Stimulated activated CD4-positive, alpha-beta T cell treated with anti-CD3 and anti-CD28 coated beads, Interleukin-1b, Interleukin-23, amount 100 ng/mL, for 1 hour (primary cell): Measurements from ENCODE around the gene CXCL17.

Source experiments
- DNase-seq, 2 donors: peaks; one replicate each; pipeline ENCODE4 v3.0.0-alpha.2; 2020; ENCODE audit warnings: low read depth in 2 of 2

Gene CXCL17

DNA sequence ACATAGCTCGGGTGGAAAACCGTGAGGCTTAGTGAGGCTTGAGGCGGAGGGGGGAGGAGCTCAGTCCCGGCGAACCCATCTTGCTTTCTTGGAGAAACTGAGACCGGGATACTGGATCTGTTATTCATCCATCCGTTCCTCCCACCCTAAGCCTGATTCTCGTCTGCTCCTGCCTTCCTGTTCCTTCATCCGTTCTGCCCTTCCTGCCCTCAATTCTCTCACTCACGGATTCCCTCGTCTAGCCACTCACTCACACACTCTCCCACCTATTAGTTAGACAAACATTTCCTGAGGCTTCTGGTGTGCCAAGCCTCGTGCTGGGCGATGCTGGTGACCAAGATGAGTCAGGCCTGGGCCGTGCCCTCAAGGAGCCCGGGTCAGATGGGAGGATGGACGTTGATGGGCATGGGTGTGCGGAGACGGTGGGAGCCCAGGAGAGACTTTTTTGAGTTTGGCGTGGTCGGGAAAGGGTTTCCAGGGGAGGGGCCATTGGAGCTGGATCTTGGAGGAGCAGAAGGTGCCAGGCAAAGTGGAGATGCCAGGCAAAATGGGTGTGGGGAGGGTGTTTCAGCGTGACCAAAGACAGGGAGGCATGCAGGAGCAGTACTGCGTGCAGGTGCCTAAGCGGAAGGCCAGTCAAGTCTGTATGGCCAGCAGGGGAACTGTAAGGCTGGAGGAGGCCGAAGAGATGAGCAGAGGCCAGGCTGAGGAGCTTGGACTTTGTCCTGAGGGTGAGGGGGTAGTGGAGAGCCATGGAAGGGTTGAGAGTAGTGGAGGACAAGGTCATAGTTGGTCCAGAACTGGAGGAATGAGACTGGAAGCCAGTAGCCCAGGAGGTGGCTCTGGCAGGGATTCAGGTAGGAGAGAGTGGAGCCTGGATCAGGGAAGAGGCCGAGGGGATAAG is 45.2 kb downstream of the CXCL17 start:
- no peak for DNase-seq

DNA sequence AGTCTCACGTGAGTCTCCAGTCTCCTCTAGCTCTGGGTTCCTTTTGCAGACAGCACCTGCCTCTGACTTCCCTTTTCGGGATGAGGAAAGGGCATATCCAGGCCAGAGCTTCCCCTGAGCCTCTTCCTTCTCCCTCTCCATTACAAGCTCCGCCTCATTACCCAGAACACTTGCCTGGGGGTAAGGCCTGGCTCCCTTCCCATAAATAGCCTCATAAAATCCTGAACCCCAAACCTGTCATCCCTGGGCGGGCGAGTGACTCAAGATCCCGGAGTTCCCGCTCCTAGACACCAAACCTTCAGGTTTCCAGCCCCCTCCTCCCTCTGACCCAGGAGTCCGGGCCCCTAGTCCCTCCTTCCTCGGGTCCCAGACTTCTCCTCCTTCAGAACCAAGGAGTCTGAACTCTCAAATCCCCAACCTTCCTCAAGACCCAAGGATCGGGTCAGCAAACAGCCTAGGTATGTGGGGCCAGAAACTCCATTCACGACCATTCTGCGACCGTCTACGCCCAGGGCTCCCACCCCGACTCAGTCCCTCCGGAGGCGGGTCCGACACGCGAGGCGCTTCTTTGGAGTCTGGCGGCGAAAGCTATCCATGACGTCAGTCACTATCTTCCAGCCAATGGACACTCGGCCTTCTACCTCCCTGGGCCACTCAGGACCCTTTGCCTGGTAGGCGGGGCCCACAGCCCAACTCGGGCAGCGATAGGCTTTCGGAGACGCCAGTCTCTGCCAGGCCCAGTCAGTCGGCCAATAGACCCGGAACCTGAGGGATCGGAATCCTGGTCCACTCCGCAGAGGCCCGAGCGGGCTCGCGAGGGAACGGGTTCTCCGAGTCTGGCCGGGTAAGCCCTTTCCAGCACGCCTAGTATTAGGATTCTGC is 46.1 kb downstream of the CXCL17 start:
- DNase-seq, result peak; percentile 82 to 89

GRCh38 chr19:42394751-42395150 is 48.0 kb downstream of the CXCL17 start:
- no peak for DNase-seq

DNA sequence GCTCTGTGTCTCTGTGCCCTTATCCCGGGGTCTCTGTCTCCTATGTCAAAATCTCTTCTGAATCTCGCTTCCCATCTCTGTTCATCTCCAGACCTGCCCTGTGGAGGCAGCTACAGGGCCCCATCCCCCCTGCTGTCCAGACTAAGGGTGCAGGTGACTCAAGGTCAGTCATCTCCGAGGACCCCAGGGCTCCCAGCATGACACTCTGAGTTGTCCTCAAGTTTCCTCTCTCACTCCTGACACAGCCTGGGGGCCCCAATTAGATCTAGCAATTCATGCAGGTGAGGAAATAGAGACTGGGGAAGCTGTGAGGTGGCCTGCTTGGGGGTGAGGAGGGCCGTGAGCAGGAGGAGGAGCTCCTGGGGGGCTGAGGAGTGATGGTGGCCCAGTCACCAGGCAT is 50.6 kb downstream of the CXCL17 start:
- no peak for DNase-seq

DNA sequence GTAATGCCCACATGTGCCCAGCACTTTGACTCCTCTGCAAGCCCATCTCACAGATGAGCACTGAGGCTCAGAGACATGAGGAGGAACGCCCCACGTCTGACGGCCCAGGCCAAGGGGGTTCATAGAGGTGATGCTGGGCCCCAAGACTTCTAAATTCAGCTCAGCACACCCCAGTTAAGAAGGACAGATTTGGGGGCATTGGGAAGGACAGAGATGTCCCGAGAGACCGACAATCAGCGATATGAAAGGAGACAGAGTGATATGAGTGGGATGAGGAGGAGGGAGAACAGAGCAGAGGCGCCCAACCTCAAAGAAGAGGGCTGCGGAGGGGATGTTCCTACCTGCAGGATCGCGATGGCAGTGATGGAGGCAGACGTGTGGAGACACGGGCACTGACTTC is 52.8 kb downstream of the CXCL17 start, which contains the start of gene CNFN:
CNFN (minus strand) TSS at position 399 of the 400 bp plus-strand sequence. CDS start 1,260 bp downstream, outside the sequence.
- no peak for DNase-seq

DNA sequence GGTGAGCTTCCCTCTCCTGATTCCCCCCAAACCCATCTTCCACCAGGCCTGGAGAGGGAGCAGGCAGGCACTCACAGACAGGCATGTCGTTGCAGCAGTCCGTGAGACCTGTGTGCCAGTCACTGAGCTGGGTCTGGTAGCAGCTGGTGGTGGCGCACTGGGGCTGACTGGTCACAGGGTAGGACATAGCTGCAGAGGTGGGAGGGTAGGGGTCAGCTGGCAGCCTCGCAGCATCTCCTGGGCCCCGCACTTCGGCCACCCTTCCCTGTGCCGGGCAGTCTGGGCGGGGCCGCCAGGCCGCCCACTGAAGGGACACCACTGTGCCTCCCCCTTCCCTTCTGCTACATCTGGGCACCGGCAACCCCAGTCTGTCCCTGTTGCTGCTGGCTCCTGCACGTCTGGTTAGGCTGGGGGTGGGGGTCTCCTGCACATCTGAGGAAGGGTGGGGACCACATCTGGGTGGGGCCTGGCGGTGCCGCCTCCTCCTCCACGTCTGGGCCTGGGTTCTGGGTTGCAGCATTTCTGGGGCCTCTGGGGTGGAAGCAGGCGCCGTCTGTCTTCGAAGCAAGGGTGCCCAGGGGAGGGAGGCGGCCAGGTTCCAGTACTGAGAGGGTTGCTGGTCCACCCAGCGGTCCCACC is 53.8 kb downstream of the CXCL17 start:
- no peak for DNase-seq

DNA sequence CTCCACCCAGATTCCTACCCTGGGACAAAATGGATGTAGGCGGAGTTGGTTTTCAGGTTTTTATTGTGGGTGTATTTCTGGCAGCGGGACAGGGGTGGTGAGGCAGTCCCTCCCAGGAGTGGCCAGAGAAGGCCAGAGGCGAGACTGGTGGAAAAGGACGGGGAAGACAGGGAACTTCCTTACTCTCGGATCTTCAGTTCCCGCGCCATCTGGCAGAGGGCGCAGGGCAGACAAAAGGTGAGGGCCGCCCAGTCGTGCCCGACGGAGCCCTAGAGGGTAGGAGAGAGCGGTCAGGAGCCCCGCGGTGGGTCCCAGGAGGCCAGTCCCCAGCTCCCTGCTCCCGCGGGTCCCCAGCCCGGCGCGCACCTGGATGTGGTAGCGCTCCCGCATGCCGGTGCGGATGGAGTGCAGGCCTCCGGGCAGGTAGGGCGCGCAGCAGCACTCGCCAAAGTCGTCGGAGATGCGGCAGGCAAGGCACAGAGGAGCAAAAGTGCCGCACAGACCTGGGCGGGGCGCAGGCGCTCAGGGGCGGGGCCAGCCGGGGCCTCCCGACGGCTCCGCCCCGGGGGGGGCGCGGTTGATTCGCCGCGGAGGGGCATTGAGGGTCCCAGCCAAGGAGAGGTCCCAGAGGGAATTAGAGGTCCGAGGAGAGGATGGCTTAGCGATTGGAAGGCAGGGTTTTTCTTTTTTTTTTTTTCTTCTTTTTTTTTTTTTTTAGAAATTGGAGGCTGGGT is 55.6 kb downstream of the CXCL17 start:
- DNase-seq, result peak; percentile 22 to 50

DNA sequence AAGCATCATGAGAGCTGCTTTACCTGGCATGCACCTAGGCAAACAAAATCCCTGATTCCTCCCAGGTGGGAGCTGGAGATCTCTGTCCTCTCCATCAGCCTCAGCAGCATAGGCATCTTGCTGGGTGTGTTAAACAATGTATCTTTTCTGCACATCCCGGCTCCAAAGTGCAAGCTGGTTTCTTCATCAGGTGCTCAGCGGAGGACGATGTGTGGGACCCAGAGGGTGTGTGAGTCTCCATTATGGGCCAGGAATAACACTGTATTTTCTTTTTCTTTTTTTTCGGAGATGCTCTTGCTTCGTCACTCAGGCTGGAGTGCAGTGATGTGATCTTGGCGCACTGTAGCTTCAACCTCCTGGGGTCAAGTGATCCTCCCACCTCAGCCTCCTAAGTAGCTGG is 62.6 kb downstream of the CXCL17 start:
- no peak for DNase-seq
